Raji (cell line): ENCODE results near the gene GPATCH2.

Experiments
- POLR2A ChIP-seq: IDR thresholded peaks from 2 replicates; pipeline ENCODE4 v1.6.1; 2011; ENCODE audit warnings: low read depth, low read length, control low read depth; ENCODE audit not compliant: insufficient read depth

Gene GPATCH2

DNA sequence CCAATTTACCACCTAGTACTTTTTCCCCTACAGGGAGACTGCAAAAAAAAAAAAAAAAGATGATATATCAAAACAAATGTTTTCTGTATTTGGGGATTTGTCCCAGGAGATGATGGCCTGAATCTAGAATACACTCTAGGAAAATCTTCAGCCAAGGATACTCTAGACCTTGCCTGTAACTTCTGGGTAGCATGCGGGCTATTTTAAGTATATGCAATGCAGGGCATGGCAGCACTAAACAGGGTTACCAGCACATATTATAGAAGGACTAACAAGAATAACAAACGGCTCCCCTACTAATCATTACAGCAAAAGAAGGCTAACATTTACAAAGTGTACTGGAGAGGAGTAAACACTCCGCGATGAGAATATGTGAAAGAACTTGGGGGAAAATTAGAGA lies 109.6 kb downstream of the GPATCH2 start:
- no peak for TF ChIP-seq POLR2A

DNA sequence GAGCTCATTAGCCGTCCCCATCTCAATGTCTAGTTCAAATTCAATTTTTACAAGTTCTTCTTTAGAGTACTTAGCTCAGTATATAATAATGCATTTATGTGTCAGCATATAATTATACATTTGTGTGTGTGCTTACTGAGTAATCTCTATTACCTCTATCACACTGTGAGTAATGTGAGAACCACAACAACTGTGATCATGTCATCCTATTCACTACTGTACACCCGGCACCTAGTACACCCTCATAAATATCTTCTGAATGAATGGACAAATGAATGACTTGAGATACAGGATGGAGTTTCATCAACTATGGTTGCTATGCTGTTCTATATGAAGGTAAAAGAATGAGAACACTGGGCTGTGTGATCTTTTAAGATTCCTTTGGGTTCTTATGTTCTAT lies 124.0 kb downstream of the GPATCH2 start:
- no peak for TF ChIP-seq POLR2A

- no peak for TF ChIP-seq POLR2A
Measured at GRCh38 chr1:217498209-217498608, 132.7 kb downstream of the GPATCH2 start.

- no peak for TF ChIP-seq POLR2A
Measured at GRCh38 chr1:217495249-217495648, 135.6 kb downstream of the GPATCH2 start.

DNA sequence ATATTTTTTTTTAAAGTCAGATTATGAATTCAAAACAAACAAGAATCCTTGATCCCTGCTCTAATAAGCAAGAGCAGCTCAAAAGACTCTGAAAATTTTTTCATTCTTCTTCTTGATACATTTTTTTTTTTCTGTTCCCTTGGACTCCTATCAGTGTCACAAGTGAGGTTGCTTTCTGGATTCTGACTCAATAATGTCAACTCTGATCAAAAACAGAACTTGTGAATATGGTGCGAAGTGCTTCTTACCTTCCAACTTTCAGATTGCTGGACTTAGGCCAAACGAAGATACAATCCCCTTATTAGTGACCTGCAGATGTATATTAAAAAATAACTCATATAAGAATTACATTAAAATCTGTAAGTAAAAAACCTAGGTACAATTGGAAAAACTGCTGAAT lies 136.1 kb downstream of the GPATCH2 start:
- no peak for TF ChIP-seq POLR2A

DNA sequence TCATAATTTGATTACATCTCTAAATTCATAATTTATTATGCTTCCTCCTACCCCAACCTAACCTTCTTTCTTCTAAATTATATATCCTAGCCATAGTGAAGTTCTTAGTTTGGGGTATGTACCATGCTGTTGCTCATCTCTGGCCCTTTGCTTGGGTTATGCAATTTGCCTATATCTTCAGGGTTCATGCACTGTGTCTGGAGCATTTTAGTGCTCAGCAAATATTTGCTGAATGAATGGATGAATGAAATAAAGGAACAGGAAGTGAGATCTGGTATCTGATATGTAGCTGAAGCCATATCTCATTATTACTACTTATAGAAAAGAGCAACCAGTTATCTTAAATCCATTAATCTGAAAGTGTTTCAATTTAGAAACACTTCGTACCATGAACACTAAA lies 137.6 kb downstream of the GPATCH2 start:
- no peak for TF ChIP-seq POLR2A

GRCh38 chr1:217484871-217485270 lies 146.0 kb downstream of the GPATCH2 start:
- no peak for TF ChIP-seq POLR2A

DNA sequence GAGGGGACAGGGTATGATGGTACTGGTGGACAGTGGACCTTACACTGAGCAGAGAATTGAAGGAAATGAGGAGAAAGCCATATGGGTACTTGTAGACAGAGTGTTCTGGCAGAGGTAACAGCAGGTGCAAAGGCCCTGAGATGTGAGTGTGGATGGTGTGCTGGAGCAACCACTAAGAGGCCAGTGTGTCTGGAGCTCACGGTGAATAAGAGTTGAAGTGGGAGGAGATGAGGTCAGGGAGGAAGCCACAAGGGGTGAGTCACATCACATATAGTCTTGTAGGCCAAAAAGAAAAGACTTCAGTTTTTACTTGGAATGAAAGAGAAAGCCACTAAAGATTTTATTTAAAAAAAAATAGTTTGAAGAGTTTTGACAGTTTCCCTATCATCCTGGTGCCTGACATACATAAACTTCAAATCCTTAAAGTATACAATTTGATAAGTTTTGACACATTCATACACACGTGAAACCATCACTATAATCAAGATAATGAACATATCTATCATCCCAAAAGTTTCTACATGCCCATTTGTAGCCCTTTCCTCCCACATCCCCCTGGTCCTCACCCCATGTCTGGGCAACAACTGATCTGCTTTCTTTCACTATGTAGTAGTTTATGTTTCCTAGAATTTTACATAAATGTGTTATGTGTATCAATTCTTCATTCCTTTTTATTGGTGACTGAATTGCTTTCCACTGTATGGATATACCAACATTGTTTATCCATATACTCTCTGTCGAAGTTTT lies 148.4 kb downstream of the GPATCH2 start:
- TF ChIP-seq POLR2A = no peak

- TF ChIP-seq POLR2A = no peak
Measured at GRCh38 chr1:217478450-217478849, 152.4 kb downstream of the GPATCH2 start.

DNA sequence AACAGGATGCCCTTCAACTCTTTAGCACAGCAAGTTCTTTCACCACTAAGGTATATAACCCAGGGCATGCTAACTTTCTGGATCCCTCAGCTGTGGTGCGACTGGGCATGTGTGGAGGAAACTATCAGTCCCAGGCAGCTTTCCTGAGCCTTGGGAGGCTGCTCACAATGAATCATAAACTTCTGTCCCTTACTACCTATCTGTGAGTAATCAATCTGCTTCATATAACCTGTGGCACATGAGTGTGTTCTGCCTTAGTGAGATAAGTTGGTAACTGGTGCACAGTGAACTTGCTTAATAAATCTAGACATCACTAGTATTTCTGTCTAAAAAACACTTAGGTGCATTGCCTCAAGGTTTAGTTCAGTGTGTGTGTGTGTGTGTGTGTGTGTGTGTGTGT lies 158.0 kb downstream of the GPATCH2 start:
- no peak for TF ChIP-seq POLR2A

DNA sequence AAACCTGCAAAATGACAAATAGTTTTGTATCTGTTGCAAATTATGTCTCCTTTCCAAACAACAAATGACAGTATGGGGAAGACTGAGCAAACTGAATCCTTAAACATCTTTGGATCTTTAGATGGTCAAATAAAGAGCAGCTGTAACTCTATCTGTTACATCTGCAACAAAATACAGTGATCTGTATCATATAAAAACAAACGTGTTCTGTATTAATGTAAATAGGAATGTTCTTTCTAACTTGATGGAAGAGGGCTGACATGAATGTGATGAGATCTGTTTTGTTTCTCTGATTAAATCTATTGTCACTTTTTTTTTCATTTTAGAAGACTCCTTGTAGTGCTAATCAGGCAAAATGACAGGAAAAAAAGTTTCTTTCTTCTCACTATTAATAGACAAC lies 159.5 kb downstream of the GPATCH2 start:
- no peak for TF ChIP-seq POLR2A

- no peak for TF ChIP-seq POLR2A
Measured at GRCh38 chr1:217469983-217470382, 160.9 kb downstream of the GPATCH2 start.

DNA sequence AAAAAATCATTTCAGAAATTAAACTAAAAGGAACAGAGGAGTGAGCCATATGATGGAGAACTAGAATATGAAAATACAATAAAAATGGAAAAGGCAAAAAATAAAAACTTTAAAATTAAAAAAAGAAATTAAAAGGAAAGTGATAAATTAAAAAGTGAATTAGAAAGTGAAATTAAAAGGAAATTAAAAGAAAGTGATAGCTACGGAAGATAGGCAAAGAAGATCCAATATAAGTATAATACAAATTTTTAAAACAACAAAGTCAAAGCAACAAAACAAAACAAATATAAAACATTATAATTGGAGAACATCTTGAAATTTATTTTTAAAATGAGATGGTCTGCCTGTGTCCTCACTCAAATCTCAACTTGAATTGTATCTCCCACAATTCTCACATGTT lies 165.8 kb downstream of the GPATCH2 start:
- no peak for TF ChIP-seq POLR2A

GRCh38 chr1:217462666-217463065 lies 168.2 kb downstream of the GPATCH2 start:
- TF ChIP-seq POLR2A = no peak

DNA sequence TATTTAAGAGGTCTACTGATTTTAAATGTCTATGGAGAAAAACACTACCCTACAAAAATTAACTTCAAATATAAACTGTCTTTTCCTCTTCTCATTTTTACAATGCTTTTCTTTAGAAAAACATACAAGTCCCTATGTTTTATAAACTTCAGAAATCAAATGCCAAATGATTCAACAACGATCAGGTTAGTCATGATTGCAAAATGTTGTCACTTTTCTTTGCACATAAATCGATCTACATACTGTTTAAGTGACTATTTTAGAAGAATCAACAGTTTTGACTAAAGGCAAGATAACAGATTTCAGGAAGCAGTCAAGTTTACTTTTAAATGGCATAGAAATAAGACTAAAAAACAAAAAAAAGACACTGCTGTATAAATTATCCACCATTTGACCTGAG lies 168.7 kb downstream of the GPATCH2 start:
- no peak for TF ChIP-seq POLR2A

DNA sequence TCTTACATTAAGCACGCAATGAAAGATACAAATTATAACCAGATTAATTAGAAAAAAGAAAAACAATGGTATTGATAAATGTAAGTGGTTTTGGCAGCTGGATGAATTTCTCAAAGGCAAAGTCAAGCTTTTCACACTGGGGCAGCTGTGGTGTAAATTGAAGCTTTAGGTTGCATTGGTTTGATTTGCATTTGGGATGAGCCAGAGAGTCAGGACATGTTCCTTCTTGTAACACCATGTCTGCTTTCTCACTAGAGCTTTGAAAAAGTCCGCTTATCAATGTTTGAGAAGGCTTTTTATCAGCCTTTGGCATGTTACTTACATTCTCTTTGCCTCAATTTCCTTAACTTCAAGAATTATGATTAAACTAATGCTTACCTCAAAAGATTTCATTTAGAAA lies 173.9 kb downstream of the GPATCH2 start:
- TF ChIP-seq POLR2A = no peak

DNA sequence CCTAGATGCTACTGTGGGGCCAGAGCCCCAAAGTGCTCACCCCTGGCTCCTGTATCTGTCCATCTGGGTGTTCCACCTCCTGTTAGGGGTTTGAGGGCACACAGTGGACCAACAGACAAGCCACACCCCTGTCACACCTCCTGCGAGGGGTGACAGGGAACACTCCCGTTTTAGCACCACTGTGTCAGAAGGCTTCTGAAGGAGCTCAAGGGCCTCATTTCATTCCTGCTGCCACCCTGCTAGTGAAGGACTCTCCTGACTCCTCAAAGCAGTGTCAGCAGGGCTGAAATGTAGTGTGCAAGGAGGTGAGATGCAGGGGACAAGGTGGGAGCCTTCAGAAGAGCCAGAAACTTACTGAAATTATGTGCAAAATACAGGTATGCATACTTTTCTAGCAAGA lies 174.6 kb downstream of the GPATCH2 start:
- TF ChIP-seq POLR2A = no peak
